Right renal pelvis (tissue), 4 donors: Measurements from ENCODE around the gene SPPL3. TPM values are rescaled to one million over a fixed set of nuclear protein-coding genes. Genes with fewer than 3 reads are reported as not detected.

Experiments
- DNase-seq, 4 donors: peaks; one replicate each; pipeline ENCODE4 v3.0.0-alpha.2; 2013; ENCODE audit warnings: low read depth in 4 of 4, low spot score in 3 of 4, missing footprints in 1 of 4
- polyA plus RNA-seq, 4 donors: library from polyadenylated mRNA; unstranded; fragments of 120-200 nt; gene quantifications; one replicate each; pipeline ENCODE4 v1.2.1, GENCODE V29; 2013; ENCODE audit not compliant: insufficient read length in 4 of 4

The SPPL3 gene
- polyA plus RNA-seq, 4 donors = 81.1 to 102 (median 95.2) TPM

DNA sequence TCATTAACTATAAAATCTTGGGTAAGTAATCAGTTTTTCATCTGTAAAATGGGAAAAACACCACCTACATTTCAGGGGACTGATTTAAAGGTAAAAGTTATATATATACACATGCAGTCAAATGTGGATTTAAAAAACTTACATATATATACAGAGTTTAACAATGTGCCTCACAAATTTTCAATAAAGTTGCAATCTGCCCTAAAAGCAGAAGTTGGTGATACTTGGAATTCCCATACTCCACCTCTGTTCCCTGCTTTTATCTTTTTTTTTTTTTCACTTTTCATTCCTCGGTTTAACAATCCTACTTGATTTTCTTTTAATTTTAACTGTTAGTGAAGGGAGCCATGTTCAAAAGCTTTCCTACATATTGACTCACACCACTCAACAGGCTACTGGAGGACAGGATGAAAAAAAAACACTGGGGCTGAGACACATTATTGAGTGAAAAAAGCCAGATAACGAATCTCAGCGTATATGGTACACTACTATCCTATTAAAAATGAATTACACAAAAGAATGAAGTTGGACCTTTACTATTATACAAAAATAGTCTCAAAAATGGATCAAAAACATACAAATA lies 24.3 kb downstream of the SPPL3 start:
- no peak for DNase-seq

- no peak for DNase-seq
Measured at GRCh38 chr12:120879102-120879501, 25.1 kb downstream of the SPPL3 start.

DNA sequence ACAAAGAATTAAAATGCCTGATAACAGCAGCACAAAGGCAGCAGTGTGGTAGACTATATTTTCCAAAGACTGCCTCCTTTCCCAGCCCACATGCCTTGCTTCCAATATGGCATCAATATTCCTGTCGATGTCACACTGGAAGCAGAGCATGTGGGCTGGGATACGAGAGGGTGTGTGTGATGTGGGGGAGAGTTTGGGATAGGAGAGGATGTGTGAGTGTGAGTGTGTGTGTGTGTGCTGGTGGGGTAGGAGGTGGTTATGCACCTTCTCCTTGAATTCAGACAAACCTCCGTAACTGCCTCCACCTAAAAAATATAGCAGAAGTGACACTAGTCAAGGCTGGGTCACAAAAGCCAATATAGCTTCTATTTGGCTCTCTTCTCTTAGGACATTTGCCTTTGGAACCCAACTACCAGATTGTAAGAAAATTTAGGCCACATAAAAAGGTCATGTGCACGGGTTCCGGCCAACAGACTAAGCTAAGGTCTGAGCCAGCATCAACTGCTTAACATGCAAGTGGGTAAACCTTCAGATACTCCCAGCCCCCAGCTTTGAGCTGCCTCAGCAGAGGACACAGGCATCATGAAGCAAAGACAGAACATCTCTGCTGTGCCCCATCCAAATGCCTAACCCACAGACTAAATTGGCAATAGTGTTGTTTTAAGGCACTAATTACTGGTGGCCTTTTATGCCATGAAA lies 29.5 kb downstream of the SPPL3 start:
- no peak for DNase-seq

- no peak for DNase-seq
Measured at GRCh38 chr12:120873226-120873625, 30.9 kb downstream of the SPPL3 start.

DNA sequence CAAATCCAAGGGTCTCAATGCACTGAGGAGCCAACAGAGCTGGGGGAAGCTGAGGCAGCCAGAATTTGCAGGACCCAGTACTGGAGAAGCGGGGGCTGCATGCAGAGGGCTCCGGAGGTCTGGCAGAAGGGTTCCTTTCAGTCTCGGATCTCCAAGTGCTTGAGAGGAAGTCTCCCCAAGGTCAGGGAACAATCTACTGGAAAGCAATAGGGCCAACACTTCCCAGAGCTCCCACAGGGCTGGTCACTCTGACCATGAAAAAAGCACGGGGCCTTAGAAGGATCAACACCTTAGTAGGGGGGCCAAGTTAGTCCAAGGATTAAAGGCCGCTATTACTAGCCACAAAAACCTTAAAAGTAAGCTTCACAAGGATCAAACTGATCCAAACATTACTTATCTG lies 31.7 kb downstream of the SPPL3 start:
- no peak for DNase-seq

DNA sequence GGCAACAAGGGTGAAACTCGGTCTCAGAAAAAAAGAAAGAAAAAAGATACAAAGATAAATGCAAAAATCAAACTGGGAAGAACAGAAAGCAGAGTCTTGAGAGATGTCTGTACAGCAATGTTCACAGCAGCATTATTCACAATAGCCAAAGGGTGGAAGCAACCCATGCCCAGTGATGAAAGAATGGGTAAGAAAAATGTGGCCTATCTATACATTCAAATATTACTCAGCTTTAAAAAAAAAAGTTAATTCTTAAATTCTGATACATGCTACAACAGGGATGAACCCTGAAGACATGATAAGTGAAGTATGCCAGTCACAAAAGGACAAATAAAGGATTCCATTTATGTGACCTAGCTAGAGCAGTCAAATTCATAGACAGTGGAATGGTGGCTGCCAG lies 33.7 kb downstream of the SPPL3 start:
- no peak for DNase-seq

DNA sequence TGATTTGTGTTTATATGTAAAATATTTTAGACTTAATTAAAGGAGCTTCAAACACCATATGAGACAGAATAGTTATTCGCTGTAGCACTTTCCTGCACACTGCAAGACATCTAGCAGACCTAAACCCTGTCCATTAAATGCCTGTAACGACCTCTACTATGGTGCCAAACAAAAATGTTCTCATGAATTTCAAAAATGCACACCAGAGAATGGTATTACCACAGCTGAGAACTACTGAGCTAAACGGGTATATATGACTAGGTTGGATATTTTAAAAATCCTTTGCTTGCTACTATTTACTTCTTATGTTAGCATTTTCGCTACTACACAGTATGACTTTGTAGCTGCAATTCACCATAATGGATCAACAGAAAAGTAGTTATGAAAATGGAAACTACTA lies 34.8 kb downstream of the SPPL3 start:
- DNase-seq = no peak

DNA sequence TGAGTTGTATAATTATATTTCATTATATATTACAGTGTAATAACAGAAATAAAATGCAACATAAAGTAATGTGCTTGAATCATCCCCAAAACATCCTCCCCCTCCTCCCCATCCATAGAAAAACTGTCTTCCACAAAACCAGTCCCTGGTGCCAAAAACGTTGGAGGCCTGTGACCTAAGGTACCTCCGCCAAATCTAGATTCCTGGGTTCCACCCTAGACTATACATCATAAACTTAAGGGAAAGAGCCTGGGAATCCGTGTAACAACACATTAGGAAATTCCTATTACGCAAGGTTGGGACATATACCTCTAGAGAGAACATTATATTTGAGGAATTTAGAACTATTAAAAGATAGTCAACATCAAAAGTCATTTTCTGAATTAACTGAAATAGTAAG lies 38.0 kb downstream of the SPPL3 start:
- no peak for DNase-seq

GRCh38 chr12:120865098-120865497 lies 39.1 kb downstream of the SPPL3 start:
- no peak for DNase-seq

DNA sequence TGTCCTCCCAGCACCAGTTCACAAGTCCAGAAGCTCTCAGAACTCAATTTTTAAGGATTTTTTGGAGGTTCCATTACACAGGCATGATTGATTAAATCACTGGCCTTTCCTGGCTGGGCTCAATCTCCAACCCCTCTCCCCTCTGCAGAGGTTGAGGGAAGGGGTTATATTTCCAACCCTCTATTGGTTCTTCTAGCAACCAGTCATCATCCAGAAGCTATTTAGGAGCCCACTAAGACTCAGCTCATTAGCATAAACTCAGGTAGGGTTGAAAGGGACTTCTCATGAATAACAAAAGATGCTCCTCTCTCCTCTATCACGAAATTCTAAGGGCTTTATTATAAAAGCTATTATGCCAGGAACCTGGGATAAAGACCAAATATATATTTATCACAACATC lies 41.5 kb downstream of the SPPL3 start:
- no peak for DNase-seq

DNA sequence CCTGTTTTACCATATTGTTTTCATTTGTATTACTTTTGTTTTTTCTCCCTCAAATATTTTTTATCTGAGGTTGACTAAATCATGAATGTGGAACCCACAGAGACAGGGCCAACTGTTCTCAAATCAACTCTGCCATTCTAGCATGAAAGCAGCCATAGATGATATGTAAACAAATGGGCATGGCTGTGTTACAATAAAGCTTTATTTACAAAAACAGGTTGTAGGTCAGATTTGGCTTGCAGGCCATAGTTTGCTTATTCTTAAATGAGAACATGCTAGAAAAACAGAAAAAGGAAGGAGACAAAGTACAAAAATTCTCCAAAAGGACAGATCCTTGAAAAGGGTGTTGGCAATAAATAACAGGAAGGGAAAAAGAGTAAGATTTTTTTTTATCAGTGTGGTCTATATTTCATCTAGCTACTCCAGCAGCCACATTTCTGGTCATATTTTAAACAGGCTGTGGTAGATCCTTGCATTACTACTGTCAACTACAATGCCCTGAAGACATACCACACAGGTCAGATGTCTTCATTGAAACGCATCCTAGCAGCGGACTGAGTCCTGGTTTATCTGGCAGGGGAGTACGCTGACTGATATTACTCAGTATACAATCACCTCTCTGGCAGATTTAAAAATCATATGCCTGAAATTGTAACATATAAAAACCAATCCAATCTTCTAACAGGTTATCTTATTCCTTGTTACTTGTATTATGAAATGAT lies 42.9 kb downstream of the SPPL3 start:
- no peak for DNase-seq

DNA sequence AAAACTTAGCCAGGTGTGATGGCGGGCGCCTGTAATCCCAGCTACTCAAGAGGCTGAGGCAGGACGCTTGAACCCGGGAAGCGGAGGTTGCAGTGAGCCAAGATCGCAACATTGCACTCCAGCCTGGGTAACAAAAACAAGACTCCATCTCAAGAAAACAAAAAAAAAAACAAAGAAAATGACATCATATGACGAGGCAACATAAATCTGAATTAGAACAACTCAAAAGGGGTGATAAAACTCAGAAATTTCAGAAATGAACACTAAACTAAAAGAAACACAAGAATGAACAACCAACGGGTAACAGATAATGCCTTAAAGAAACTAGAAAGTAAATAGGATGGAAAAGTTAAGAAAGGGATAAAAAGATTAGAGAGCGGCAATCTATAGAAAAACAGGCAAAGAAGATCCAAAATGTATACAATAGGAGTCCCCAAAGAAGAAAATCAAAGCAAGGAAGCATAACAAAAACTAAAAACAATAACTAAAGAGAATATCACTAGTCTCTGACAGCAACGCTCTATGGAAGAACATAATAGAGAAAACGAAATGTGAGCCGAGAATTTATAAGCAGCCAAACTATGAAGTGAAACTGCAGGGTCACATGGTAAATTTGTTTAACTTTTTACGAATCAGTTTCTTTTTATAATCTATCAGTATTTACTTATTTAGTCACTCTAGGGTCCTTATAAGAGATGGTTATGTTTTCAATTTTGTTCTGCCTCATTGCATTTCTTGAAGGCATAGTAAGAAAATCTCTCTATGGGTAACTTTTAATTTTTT lies 45.7 kb downstream of the SPPL3 start:
- DNase-seq = no peak

GRCh38 chr12:120856980-120857379 lies 47.2 kb downstream of the SPPL3 start:
- no peak for DNase-seq

GRCh38 chr12:120855823-120856588 lies 48.2 kb downstream of the SPPL3 start:
- no peak for DNase-seq

- DNase-seq = no peak
Measured at GRCh38 chr12:120854804-120855203, 49.4 kb downstream of the SPPL3 start.

DNA sequence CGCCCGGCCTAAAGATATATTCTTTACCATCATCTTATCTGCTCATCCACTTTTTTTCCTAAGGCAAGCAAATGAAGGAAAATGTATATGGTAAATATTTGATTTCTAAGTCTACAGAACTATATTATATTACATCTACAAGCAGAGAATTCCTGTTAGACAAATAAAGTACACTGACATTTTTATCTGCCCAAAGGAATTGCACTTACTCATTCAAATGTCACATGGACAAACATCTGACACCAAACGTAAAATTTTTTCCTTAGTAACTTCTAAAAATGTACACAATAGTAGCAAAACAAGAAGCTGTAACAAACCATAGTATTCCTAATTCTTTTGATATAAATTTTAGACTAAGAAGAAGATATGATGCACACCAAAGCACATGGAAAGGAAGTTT lies 51.0 kb downstream of the SPPL3 start:
- no peak for DNase-seq

- no peak for DNase-seq
Measured at GRCh38 chr12:120851944-120852343, 52.2 kb downstream of the SPPL3 start.

GRCh38 chr12:120851444-120851843 lies 52.7 kb downstream of the SPPL3 start:
- no peak for DNase-seq

- no peak for DNase-seq
Measured at GRCh38 chr12:120849765-120850164, 54.4 kb downstream of the SPPL3 start.

DNA sequence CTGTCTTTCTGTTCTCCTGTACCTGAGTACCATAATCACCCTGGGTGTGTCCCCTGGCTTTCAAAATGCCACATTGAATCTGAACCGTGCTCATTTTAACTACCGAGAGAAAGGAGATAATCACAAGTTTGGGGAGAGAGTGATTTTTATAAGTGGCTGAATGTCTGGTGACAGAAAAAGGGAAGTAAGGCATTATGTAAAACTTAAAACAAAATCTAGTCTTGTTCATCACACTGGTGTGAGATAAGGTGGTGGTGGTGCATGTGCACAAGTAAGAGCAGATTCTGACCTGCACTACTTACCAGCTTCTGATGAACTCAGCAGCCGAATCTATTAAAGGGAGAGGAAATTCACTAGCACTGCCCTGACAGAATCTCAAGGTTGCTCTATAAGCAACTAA lies 56.3 kb downstream of the SPPL3 start:
- DNase-seq = no peak

GRCh38 chr12:120847392-120847791 lies 56.8 kb downstream of the SPPL3 start:
- DNase-seq = no peak
